Right renal cortex interstitium (tissue), 3 donors: ENCODE results near the gene TRPM3. TPM values are rescaled to one million over a fixed set of nuclear protein-coding genes. Genes with fewer than 3 reads are reported as not detected.

Source experiments
- DNase-seq, 3 donors: peaks; one replicate each; pipeline ENCODE4 v3.0.0-alpha.2; 2013; ENCODE audit warnings: low read depth in 3 of 3, low spot score in 2 of 3
- polyA plus RNA-seq, 3 donors: library from polyadenylated mRNA; unstranded; fragments of 120-200 nt; gene quantifications; one replicate each; pipeline ENCODE4 v1.2.1, GENCODE V29; 2013; ENCODE audit not compliant: insufficient read length in 3 of 3

TRPM3 gene
- polyA plus RNA-seq, 3 donors = 13.0 to 16.3 (median 15.9) TPM

- DNase-seq = no peak
Observed at GRCh38 chr9:70539001-70539400, 582.4 kb downstream of the TRPM3 start.

DNA sequence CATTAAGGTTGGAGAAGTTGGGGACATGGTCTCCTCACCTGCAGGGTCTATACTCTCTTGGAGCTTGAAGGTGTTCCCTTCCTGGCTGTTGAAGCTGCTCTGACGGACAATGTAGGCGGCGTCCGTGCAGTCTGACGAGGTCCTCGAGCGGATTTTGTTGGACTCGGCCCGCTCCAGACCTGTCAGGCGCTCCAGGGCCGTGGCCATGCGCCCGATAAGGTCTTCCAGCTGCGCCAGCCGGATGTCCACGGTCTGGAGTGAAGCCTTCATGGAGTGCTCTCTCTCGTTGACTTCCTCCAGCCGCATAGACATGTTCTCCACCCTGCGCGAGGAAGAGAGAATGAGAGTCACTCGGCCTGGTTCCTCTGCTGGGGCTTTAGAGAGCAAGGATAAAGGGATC, 584.3 kb downstream of the TRPM3 start:
- no peak for DNase-seq

DNA sequence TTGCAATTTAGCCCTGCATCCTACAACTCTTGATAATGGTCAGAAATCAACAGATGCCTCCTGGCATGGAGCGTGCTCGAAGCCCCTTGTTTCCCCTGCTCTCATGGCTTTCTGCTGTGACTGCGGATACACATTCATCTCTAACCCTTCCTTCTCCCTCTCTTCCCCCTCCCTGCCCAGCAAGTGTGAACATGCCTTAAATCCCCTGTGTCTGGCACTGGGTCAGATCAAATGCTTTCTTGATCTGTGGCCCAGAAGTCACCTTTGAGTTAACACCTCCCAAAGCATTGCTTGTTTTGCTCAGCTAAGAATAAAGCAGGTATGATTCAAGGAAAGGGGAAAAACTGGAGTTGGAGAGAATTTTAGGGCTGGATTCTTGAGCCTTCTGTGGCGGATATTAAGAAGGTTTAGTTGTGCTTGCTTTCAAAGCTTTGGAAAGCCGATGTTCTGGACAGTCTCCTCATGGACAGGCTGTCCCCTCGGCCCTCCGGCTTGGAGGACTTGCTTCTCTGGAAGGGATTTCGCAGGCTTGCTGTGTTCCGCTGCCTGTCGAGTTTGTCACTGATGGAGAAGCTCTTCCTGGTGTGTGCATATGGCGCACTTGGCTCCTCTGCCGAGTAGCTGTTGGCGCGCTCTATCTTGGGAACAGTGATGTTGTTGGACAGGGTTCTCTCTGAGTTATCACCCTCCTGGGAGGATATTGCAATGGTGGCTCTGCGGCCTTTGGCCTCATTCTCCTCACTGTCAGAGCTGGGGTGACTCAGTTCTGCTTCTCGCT, 585.7 kb downstream of the TRPM3 start:
- no peak for DNase-seq

DNA sequence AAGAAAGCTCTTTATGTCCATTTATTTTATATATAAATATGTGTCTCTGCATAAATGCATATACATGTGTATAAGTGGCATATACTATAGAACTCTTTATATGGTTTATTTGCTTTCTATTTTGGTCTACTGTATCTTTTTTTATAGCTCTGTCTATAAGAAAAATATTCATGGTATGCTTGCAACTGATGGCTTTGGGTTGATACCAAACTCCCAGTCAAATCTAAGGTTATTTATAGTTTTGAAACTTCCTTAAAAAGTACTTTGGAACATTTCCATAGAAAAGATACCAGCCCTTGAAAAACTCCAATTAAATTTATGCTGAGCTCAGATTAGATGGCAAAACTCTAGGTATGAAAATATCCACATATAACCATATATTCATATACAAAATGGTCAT, 587.0 kb downstream of the TRPM3 start:
- DNase-seq = no peak

GRCh38 chr9:70534061-70534460, 587.4 kb downstream of the TRPM3 start:
- DNase-seq = no peak

DNA sequence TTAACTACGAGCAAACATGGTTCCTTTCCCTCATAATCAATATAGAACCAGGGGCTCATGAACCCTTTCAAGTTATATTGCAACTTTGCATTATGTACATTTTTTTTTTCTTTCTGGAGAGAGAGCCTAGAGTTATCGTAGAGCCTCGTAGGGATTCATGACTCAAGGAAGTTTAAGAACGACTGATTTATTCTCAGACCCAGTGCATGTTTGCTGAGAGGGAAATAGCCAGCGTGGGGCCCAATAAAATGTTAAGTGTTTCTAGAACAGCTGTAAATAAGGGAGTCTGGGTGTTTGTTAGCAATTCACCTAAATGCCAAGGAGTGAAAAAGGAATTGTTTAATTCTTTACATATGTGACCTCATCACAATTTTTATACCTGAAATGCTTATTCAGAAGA, 587.9 kb downstream of the TRPM3 start:
- no peak for DNase-seq

DNA sequence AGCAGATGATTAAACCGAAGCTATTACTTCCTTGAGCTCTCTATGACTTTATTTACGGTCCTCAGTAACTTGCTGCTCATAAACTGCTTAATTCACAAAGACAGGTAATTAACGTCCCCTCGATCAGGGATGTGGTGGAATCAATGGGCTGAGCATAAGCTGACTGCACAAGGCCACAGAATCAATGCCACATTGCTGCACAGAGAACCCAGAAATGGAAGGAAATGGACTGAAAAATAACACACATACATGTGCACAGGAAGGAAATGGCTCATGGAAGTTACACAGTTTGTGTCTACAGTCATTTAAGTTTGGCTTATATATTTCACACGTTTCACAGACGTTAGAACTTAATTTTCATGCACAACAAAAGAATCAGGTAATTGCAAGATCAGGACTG, 588.7 kb downstream of the TRPM3 start:
- no peak for DNase-seq

DNA sequence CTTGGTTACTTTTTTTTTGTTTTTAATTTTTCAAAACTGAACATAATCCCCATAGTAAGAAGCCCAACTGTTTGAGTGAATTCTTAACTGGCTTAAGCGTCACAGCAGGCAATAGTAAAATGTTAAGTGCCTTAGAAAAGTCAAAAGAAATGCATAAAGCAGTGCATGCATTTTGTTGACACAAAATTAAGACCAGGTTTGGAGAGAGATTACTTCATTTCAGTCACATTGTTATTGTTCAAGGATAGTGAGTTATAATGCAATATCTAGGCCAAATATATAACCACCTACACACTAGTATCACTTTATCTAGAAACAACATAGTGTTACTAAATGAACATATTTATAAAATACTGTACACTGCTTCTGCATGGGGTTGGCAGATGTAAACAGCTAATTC, 590.1 kb downstream of the TRPM3 start:
- DNase-seq = no peak

- DNase-seq = no peak
Observed at GRCh38 chr9:70530716-70531115, 590.7 kb downstream of the TRPM3 start.

DNA sequence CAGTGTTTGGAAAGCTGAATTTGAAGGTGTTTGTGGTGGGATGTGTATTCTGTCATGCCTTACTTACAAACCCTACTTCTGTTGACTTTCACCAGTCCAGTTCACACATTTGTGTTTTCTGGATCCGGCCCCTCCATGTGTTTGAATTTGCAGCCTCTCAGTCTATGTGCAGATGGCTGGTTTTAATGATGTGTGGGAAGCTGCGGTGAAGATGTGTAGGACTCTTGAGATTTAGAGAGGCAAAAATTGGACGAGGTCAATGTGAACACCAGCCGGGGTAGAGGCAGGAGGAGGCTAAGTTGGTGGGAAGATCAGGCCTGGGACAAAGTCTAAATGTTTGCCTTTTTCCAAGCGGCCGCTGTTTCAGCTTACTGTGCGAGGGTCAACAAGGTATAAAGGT, 591.6 kb downstream of the TRPM3 start:
- no peak for DNase-seq

- no peak for DNase-seq
Observed at GRCh38 chr9:70529377-70529776, 592.0 kb downstream of the TRPM3 start.

DNA sequence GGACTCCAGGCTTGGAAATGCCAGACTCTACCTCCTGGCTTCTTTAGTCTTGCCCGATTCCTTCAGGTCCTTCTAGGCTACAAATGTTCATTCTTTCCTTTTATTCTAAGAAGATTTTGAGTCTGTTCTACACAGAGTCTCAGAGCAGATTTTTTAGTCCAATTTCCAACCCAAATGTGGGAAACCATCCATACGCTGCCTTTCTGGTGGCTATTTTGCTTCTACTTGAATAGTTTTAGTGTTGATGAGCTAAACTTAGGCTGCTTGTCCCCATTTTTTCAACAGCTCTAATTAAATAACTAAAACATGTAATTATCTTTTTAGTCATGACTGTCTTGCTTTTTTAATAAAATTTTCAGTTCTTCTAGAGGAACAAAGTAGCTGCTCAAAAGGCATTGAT, 594.5 kb downstream of the TRPM3 start:
- no peak for DNase-seq

DNA sequence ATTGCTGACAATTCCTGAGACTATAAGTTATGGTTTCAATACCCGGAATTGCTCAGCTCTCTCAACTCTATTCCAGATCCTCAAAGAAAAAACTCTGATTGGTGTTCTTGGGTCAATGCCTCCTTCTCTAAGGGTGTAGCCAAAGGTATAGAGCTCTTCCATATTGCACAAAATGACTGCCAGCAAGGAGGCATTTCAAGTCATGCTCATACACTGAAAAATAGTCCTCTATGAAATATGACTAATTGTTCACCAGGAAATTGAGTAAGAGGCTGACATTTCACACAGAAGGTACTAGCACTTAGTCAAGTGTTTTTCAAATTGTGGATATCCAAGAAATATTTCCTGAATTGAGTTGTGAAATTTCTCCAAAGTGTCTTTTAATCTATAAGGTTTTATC, 595.9 kb downstream of the TRPM3 start:
- no peak for DNase-seq

DNA sequence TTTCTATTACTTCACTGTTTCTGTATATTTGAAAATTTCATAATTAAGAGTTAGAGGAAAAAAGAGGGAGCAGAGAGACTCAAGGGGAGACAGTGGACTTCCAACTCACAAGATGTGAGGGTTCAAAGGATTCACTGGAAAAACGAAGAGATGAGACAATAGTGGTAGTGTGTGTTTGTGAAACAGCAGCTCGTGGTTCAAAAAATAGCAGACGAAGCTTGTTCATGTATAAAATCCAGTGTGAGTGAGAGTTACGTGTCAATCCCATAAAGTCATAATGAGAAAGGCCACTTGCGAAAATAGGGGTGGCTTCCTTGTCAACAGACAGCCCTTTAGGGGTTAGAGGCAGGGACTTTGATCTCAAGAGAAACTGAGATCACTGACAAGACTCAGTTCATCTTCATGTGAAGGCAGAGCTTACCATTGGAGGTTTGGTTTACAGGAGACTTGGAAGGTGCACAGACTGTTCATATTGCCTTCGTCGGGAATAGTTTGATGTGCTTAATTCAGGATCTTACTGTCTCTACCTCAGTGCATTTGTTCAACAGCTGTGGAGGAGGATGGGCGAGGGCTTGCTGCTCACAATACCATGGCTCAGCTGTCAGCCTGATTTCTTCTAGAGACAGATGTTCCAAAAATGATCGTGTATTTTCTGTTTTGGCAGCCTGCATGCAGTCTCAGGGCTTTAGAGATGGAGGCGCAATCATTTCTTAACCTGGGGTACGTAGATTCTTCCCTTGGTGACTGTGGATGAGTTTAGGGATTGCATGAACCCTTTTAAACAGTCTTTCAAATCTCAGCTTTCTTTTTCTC, 601.3 kb downstream of the TRPM3 start:
- no peak for DNase-seq

DNA sequence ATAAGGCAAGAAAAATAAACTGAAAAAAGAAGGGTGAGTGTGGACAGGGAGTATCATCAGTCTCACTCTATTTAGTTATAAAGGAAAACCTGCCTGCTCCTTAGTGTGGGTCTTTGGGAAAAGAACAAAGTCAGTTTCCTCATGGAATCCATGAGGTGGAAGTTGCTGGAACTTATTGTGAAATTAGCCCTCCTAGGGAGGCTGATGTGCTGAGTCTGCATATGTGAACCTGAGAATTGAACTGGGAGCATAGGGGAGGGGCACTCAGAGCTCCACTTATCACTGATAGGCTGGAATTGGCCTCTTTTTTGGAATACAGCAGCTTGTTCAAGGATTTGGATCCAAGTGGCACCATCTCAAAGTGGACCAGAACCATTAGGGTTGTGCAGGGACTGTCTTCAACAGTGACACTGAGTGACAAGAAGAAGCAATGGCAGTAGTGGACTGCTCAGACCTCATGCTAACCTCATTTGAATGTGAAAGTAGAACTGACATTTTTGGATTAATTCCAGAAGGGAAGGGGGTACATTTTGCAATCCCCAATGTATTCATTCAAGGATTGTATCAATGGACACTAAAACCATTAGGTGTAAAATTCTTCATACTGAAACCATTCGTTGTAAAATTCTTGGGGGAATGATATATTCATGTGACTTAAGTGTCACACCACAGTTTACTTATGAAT, 603.4 kb downstream of the TRPM3 start:
- no peak for DNase-seq

- DNase-seq = no peak
Observed at GRCh38 chr9:70514273-70514672, 607.1 kb downstream of the TRPM3 start.

DNA sequence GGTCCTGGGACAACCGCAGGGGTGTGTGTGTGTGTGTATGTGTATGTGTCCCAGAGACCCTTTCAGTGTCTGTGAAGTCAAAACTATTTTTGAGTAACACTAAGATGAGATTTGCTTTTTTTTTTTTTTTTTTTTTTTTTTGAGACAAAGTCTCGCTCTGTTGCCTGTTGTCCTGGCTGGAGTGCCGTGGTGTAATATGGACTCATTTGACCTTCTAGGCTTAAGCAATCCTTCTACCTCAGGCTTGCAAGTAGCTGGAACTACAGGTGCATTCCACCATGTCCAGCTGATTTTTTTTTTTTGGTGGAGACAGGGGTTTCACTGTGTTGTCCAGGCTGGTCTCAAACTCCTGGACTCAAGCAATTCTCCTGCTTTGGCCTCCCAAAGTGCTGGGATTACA, 609.6 kb downstream of the TRPM3 start:
- DNase-seq = no peak

DNA sequence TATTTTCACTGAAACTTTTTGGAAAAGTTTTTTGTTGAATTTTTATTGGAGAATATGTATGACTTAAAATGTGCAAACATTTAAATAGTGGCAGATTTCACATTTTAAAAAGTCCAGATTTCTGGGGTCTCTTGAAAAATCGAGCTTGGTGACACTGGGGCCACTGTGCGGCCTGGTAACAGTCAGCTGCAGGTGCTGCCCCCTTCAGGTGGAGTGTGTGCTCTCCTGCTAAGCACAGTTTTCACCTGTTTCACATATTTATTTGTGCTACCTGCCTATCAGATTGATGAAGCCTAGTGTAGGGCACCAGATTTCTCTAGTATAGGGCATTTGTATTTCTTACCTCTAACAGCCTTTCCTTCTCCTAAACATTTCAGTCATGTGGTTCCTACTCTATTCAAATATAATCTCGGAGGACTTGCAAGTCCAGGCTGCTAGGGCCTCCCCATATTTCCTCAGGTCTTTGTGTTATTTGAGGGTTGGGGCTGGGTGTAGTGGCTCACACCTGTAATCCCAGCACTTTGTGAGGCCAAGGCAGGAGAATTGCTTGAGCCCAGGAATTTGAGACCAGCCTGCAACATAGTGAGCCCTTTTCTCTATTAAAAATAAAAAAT, 611.2 kb downstream of the TRPM3 start:
- DNase-seq = no peak

- DNase-seq = no peak
Observed at GRCh38 chr9:70506159-70506558, 615.3 kb downstream of the TRPM3 start.

- DNase-seq = no peak
Observed at GRCh38 chr9:70504834-70505233, 616.6 kb downstream of the TRPM3 start.

- no peak for DNase-seq
Observed at GRCh38 chr9:70502690-70503089, 618.7 kb downstream of the TRPM3 start.
